ENCODE data around the gene CORO2B. TPM values are rescaled to one million over a fixed set of nuclear protein-coding genes. Genes with fewer than 3 reads are reported as not detected.
"Not testable (repeated sequence)": the region's sequence is repeated elsewhere in the genome, so short reads cannot be mapped to it uniquely, and the experiment has no call there.

CORO2B gene
- total RNA-seq, 1 donor from 2014 or later = 3.6 TPM

- Histone ChIP-seq H3K9me3 (no peaks in the 10 kb centered on the region), H3K27me3 (no peaks in the 10 kb centered on the region), H3K27ac (no peak overlapping the region), H3K36me3 (no peaks in the 10 kb centered on the region), H3K4me1 (no peaks in the 10 kb centered on the region), H3K4me3 (no peak overlapping the region)
- DNase-seq (peak; percentile 34), ATAC-seq (no peak)
- TF ChIP-seq, protein P1, sequence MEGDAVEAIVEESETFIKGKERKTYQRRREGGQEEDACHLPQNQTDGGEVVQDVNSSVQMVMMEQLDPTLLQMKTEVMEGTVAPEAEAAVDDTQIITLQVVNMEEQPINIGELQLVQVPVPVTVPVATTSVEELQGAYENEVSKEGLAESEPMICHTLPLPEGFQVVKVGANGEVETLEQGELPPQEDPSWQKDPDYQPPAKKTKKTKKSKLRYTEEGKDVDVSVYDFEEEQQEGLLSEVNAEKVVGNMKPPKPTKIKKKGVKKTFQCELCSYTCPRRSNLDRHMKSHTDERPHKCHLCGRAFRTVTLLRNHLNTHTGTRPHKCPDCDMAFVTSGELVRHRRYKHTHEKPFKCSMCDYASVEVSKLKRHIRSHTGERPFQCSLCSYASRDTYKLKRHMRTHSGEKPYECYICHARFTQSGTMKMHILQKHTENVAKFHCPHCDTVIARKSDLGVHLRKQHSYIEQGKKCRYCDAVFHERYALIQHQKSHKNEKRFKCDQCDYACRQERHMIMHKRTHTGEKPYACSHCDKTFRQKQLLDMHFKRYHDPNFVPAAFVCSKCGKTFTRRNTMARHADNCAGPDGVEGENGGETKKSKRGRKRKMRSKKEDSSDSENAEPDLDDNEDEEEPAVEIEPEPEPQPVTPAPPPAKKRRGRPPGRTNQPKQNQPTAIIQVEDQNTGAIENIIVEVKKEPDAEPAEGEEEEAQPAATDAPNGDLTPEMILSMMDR (IDR thresholded peaks at IDR 0.05) = no peak
- intact Hi-C loops (cut with DNase I) = no loop called here
Observed at GRCh38 chr15:68646696-68647095, 67.9 kb downstream of the CORO2B start.

GRCh38 chr15:68647361-68647760 is 68.6 kb downstream of the CORO2B start:
- not testable (repeated sequence) for H3K27ac ChIP-seq

DNA sequence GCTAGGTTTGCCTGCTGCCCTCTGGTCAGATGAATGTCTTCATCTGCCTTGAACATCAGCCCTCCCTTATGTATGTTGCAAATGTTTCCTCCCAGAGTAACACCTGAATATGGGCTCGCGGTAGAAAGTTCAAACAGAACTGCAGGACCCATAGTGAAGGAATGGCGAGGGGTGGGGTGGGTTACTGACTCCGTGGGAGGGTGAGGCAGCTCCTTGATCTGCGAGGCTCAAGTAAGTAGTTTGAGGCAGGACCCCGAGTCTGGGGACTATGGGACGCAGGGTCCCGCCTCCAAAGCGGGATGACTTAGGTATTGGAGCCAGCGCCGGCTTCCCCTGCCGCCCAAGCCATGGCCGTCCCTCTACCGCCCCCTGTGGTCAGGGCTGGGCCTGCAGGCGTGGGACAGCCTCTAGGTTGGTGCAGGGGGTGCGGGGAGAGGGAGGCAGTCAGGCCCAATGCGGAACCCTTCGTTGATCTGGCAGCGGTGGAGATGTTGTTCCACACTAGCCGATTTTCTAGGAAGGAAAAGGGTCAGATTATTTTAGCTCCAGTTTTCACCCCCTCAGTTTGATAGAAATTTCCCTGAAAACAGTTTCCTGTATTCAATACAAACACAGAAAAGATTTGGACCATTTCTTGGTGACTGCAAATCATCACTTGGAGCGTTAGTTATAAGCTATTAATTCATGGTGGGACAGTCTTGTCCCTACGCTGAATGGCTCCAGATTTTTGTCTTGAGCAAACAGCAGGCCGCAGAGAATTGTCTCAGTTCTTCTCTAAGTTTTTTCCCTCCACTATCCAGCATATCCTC is 72.3 kb downstream of the CORO2B start:
- H3K4me1 ChIP-seq = no peaks in the 10 kb centered on the region
- H3K27me3 ChIP-seq = no peaks in the 10 kb centered on the region
- H3K4me3 ChIP-seq = no peak overlapping the region
- peak; percentile 77 for DNase-seq
- peak; percentile 89 for ATAC-seq
- intact Hi-C loops (cut with DNase I) = no loop called here
- TF ChIP-seq, protein P1 (IDR thresholded peaks at IDR 0.05) = peak; percentile 71
- no peaks in the 10 kb centered on the region for H3K9me3 ChIP-seq
- no peak overlapping the region for H3K27ac ChIP-seq
- H3K36me3 ChIP-seq = no peaks in the 10 kb centered on the region

More at GRCh38 chr15:68647361-68647760, 68.6 kb downstream of the CORO2B start:
- H3K4me3 ChIP-seq; H3K27me3 ChIP-seq; ATAC-seq; H3K4me1 ChIP-seq; H3K36me3 ChIP-seq; H3K9me3 ChIP-seq; intact Hi-C loops (cut with DNase I): not testable (repeated sequence)
- DNase-seq = peak; percentile 22

DNA sequence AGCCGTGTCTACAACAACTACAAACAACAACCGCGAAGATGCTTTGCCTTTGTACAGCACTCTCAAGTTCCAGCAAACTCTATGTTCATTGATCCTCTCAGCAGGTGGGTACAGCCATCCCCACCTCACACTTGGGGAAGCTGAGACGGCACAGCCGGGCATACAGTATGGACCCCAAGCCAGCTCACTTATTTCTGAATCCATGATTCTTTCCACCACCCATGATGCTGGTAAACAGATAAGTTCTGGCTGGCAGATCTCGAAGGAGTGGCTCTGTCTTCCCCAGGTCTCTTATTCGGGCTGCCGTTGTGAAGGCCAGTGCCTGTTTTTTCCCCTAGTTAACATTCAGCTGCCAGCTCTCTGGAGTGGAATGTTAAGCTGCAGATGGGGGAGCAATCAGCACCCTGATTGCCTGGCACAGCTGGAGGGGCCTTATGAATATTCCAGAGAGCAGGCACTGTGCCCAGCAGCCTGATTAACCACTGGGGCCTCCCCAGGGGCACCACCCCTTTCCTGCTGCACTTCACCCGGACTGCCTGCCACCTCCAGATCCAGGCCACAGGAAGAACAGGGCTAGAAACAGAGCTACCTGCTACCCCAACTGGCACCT is 73.2 kb downstream of the CORO2B start:
- H3K27me3 ChIP-seq = no peaks in the 10 kb centered on the region
- peak; percentile 38 for DNase-seq
- H3K27ac ChIP-seq = no peak overlapping the region
- no peak overlapping the region for H3K4me3 ChIP-seq
- no peaks in the 10 kb centered on the region for H3K9me3 ChIP-seq
- TF ChIP-seq, protein P1 (IDR thresholded peaks at IDR 0.05) = no peak
- no peaks in the 10 kb centered on the region for H3K36me3 ChIP-seq
- H3K4me1 ChIP-seq = no peaks in the 10 kb centered on the region
- ATAC-seq = no peak
- intact Hi-C loops (cut with DNase I) = no loop called here

DNA sequence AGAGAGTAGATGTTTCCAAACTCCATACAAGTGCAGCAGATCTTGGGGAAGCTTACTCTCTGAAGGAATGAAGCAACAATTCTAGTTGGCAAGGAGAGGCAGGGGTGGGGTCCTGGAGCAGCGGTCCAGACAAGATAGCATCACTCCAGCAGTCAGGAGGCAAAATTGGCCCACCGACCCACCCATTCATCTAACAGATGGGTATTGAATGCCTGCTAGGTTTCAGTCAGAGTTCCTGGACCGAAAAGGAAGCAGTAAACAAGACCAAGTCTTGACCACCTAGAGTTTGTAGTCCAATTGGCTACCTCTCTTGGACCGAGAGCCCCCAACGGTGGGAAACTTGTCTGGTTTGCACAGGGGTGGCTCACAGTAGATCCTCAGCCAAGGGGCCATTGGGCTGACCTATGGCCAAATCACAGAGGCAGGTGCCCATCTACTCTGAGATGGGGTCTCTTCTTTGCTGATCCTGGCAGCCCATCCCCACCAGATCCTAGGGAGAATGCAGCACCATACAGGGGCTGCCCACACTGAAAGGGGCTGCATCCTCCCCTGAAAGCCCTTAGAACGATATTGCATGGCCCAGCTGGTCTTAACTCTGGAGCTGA is 74.3 kb downstream of the CORO2B start:
- Histone ChIP-seq H3K4me1 (no peaks in the 10 kb centered on the region), H3K36me3 (no peaks in the 10 kb centered on the region), H3K27ac (no peak overlapping the region), H3K27me3 (no peaks in the 10 kb centered on the region), H3K9me3 (no peaks in the 10 kb centered on the region), H3K4me3 (no peak overlapping the region)
- DNase-seq (peak; percentile 21), ATAC-seq (no peak)
- intact Hi-C loops (cut with DNase I) = no loop called here
- TF ChIP-seq, protein P1 (IDR thresholded peaks at IDR 0.05) = no peak

DNA sequence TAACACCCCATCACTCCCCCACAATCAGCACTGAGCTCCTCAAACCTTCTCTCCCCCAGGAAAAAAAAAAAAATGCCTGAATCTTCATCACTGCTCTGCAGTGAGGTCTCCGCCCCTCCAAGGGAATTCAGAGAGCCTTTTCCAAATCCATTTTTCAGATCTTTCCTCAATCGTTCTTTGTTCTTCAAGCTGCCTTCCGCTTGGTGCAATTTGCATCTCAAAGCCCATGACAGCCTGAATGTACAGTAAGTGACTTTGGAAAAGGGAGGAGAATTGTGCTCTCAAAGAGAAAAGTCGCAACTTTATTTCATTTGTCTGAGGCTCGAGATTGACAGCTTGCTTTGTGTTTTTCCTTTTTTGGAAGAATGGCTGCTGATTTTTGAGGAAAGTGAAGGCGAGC is 75.0 kb downstream of the CORO2B start:
- Histone ChIP-seq H3K4me1 (no peaks in the 10 kb centered on the region), H3K27me3 (no peaks in the 10 kb centered on the region), H3K9me3 (no peaks in the 10 kb centered on the region), H3K27ac (no peak overlapping the region), H3K36me3 (no peaks in the 10 kb centered on the region), H3K4me3 (no peak overlapping the region)
- ATAC-seq = no peak
- no peak for DNase-seq
- intact Hi-C loops (cut with DNase I) = no loop called here
- TF ChIP-seq, protein P1 (IDR thresholded peaks at IDR 0.05) = no peak
